HG03175 (cell line): ENCODE measurements around the gene PSMC3IP.

Source experiments
- ATAC-seq: cut with Tn5 transposase; IDR thresholded peaks from one replicate; pipeline ENCODE4 v1.9.1; 2021; ENCODE audit warnings: mild to moderate bottlenecking, moderate library complexity; ENCODE audit not compliant: unreplicated experiment

Gene PSMC3IP

DNA sequence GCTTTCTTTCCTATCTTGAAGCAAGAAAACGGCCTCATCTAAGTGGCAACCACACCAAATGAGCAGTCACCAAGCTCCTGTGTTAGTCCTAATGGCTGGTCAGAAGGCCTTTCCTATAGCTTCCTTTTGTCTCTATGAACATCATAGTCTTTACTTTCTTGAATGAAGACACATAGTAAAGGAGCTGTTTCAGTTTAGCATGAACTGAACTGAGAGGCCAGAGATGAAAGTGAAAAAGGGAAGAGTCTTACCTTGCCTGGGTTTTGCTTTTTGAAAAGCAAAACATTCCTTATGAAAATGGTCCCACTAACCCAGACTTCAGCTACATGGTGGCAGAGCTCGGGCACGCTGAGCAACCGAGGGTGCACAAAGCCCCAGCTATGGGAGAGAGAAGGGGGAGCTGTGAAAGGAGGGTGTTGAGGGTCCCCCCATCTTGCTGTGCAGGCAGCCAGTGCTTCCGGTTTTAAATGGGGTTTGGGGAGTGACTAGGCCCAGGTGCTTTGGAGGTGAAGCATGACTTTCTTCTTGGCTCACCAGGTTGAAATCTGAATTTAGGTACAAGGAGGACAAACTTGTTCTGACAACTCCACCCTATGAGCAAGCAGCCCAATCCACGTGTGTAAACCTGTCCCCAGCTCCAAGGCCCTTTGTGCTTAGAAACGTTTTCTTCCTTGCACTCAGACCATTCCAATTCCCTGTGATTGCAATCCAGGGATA lies 9.1 kb upstream of the PSMC3IP start:
- no peak for ATAC-seq

DNA sequence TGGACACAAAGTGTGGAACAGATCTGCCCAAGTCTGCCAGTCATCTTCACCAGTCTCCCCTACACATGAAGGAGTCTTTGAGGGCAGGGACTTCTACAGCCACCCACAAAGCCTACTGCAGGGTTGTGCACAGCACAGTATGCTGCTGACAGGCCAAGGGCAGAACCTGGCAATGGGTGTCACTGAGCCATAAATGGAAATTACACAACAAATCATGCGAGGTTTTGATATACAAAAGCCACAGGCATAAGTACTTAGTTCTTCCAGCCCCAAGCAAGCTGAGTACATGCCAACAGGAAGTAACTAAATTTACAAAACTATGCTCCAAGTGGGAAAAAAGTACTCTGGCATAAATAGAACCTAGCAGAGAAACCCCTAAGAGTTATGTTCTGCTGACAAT lies 7.8 kb upstream of the PSMC3IP start:
- ATAC-seq, result no peak

DNA sequence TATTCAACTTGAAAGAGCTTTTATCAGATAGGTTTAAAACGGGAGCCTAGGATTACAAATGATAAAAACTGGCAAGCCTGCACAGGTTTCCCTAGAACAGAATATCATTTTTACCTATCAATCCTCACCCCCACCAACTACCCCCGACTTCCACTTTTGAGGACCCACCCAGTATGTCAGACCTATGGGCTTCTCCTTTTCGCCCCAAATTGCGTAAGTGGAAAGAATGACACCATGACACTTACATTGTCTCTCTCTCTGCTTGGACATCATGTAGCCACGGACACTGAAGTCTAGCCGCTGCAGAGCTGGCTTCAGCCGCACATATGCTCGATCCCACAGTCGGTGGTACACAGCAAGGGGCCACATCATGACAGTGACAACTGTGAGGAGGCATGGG lies 7.4 kb upstream of the PSMC3IP start:
- ATAC-seq, result no peak

DNA sequence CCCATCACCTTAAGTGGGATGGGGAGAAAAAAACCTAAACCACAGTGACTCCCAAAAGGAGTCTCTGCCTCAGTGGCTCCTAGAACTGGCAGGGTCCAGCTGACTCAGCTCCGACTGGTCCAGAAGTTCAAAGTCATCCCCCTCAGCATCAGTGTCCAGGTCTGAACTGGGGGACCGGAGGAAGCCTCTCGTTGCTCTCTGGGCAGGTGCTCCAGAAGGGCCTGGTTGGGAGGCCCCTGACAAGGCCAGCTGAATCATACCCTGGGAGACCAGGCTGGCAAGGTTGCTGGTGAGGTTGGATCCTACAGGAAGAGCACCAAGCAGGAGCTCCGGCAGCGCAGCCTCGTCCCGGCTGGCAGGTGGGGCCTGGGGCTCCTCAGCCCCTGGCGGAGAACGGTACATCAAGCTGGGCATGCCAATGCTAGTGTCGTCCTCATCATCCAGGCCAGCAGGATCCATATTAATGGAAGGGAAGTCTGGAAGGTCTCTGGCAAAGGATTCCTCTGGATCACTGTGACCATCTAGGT lies 4.3 kb upstream of the PSMC3IP start:
- ATAC-seq, result no peak

DNA sequence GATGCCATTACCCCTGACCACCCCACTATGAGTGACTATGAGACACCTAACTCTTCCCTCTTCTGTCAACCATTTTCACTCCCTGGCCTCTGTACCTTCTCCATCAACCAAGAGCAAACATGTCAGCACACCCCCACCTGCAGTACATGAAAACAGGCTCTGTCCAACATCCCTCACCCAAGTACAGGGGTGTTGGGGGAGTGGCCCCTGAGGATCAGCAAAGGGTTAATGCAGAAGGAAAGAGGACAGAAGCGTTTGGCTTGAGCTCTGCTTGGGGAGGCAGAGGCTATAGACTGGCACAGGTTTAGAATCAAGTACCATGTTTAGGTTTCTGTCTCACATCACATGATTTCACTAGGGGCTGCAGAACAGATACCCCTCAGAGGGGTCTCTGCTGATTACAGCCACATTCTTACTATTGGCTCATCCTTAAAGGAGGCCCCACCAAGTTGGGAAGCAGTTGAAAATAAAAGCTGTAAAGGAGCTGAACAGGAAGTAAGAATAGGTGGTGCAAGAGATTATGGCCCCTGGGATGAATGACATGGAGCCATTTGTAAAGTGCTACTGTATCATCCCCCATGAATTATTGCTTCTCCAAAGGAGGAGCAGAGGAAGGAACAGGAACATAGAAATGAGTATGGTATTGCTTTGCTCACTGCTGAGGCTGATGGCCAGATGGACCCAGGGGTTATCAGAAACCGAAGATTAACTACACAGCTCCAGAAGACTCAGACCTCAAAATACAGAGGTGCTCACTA lies 2.4 kb upstream of the PSMC3IP start:
- no peak for ATAC-seq

DNA sequence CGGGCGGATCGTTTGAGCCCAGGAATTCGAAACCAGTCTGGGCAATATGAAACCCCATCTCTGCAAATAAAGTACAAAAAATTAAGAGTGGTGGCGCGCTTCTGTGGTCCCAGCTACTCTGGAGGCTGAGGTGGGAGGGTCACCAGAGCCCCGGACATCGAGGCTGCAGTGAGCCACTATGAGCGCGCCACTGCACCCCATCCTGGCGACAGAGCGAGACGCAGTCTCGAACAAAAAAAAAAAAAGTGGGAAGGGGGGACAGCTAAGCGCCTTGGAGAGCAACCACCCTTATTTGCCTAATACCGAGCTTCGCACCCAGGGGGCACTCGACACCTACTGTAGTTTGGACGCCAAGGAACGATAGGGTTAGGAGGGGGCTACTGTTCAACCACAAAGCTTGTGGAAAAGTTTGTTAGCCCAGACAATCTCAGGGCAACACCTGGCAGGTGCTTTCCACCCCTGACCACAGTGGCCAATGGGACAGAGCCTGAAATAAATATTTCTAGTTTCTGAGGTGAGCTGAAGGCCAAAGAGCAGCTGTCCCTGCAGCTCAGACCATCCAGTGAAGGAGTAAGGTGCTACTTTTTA lies 847 bp upstream of the PSMC3IP start:
- ATAC-seq, result peak; percentile 53

DNA sequence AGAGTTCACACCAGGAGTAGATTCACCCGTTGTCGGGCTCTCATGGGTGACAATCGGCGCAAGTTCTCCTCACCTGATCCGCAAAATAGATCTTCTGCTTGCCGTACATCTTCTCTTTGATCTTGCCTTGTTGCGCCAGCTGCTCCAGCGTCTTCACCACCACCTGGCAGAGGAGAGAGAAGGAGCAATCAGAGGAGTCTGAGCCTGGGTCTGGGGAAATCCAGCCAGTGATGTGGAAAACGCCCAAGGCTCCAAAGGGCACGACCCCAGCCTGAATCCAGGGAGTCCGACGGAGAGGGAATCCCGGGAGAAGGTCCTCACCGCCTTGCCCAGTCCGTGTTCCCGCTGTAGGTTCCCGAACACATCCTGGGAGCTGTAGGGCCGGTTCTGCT lies 393 bp downstream of the PSMC3IP start:
- ATAC-seq, result no peak

DNA sequence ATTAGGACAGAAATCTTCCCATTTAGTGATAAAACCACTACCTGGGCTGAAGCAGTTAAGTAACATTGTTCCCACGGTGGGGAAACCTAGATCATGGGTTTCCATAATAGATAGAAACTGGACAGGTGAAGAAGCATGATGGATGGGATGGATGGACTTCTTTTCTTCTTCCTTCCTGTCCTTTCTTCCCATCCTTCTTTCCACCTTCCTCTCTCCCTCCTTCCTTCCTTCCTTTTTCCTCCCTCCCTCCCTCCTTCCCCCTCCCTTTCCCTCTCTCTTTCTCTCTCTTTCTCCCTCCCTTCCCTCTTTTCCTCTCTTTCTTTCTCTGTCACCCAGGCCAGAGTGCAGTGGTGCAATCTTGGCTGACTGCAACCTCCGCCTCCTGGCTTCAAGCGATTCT lies 3.1 kb downstream of the PSMC3IP start:
- ATAC-seq, result no peak

DNA sequence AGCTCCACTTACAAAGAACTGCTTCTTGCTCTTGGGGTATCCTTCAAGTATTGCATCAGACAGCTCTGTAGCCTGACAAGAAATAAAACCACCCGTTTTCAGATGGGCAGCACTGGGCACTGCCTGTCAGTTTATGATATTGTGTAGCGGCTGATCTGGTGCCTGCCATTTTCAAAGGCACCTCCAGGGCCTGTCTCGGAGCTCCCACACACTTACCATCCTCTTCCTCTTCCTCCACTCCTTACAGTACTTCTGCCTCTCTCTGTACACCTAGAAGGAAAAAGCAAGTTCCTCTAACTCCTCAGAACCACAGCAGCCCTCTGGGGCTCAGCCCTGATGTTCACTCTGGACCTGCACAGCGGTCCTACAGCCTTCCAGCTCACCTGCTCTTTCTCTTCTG lies 4.4 kb downstream of the PSMC3IP start:
- no peak for ATAC-seq

DNA sequence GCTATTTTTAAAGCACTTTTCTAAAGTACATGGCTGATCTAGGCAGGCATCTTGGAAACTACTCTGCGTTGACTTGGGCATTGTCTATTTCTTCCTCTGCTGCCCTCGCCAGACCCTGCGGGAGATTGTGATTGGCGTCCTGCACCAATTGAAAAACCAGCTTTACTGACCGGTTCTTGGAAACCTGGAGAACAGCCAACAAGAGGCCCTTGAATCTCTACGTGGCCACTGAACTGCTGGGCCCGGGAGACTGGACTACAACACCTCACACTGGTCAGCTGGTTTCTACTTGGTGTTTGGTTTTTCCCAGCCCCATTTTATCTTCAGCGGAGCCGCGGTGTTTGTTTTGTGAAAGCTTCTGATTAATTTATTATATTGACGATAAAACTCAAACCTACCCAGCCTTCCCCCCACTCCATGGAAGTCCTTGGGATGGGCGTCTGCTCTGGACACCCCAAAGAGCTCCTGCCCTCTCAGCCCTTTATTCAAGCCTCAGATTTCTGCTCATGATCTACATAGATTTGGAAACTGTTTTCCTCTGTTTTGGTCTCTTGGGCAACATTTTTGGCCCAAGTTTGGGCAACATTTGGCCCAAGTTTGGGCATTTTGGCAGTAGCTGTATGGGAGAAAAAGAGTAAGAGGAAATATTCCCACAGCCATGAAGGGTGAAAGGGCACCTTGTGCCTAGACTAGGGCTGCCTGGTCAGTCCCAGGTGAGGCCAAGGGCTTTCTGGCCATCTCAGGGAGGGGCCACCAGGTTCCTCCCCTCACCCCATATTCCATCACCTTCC lies 5.9 kb downstream of the PSMC3IP start:
- ATAC-seq, result no peak

DNA sequence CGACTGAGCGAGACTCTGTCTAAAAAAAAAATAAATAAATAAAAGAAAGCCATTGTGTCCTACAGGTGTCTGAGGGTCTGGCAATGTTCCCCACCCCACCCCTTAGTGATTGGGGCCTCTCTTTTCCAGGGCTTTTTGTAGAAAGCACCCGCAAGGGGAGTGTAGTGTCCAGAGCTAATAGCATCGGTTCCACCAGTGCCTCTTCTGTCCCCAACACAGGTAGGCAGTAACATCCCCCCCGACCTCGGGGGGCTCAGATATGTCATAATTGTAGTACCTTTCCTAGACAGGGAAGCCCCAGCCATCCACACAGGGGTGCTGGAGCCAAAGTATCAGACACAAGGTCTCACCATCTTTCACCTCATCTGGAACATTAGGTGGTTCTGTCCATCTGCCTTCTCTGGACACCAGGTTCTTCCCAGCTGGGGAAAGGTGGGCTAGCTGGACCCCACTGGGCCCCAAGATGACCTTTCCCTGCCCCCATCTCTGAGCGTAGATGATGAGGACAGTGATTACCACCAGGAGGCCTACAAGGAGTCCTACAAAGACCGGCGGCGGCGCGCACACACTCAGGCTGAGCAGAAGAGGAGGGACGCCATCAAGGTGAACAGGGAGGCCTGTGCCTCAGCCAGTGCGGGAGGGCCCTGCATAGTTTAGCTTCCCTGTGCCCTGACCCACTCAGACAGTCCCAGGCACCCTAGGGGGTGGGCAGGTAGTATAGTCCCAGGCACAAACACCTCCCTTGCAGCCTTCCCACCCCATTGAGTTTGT lies 9.0 kb downstream of the PSMC3IP start:
- no peak for ATAC-seq

DNA sequence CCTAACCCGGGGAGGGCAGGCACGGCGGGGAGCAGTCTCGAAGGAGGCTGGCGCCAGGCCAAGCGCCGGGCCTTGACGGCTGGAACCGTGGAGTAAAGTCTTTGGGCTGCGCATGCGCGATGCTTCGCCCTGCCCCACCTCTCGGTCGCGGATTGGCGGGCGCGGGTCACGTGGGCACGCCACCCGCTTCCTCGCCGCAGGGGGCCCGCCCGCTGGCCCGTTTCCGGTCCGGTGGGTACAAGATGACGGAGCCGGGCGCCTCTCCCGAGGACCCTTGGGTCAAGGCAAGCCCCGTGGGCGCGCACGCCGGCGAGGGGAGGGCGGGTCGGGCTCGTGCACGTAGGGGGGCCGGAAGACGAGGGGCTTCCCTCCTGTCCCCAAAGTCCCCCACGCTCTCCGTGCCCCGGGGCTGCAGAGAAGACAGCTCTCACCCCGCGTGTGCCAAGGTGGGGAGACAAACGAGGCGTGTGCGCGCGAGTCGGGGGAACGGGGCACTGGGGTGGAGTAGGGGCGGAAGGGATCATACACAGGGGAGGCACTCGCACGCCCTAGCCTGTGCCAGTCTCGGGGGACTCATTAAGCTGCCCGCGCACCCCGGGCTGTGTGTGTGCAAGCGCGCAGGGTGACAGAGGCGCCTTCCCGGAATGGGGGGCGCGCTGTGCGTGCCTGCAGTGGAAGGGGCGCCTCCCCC lies 10.5 kb downstream of the PSMC3IP start, which contains the start of gene MLX:
TSS of gene MLX (plus strand) at position 218 of the 691 bp plus-strand sequence. CDS start at position 243, 25 bp downstream.
- peak; percentile 64 for ATAC-seq

DNA sequence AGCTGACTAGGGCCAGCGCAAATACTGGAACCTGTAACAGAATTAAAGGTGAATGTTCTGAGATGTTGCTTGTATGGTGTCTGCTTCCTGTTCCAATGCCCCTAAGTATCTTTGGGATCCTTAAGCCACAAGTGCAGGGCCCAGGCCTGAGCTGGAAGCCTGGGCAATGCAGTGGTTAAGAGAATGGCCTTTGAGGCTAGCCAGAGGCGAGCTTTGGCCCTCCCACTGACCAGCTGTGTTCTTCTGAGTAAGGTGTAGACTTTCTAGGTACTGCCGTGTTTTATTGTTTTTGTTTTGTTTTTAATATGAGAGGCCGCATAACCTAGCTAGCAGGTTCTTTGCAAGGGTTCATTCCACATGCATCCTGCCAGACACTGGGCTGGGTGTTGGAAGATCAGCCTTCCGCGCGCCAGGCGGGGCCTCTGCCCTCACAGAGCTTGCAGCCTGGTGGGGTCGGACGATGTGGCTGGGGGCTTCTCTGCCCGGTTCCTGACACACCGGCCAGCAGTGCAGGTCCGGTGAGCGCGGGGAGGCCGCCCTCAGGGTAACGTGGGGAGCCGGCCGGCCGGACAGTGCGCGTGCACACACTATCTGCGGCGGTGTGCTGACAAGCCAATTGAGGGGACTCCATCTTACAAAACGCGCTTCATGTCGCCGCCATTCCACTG lies 11.2 kb downstream of the PSMC3IP start:
- ATAC-seq, result no peak

DNA sequence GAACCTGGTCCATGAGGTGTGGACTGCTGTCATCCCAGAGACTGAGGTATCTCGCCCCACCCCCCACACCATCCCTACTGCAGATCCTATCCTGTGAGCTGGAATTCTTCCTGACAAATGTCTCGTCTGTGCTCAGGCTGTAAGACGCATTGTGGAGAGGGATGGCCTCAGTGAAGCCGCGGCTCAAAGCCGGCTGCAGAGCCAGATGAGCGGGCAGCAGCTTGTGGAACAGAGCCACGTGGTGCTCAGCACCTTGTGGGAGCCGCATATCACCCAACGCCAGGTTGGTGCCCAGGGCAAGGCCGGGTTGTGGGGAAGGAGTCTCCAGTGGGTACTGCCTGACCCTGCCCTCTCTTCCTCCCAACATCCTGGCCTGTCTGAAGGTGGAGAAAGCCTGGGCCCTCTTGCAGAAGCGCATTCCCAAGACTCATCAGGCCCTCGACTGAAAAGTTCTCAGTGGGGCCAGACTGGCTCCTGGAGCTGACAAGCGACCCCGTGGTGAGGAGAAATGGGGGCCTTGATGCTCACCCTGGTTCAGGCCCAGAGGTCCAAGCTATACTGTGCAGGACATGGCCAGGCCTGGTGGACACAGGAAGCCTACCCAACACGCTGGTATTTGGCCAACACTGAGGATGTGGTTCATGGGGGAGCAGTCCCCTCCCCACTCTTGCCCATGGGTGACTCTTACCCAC lies 11.9 kb downstream of the PSMC3IP start:
- ATAC-seq, result no peak

DNA sequence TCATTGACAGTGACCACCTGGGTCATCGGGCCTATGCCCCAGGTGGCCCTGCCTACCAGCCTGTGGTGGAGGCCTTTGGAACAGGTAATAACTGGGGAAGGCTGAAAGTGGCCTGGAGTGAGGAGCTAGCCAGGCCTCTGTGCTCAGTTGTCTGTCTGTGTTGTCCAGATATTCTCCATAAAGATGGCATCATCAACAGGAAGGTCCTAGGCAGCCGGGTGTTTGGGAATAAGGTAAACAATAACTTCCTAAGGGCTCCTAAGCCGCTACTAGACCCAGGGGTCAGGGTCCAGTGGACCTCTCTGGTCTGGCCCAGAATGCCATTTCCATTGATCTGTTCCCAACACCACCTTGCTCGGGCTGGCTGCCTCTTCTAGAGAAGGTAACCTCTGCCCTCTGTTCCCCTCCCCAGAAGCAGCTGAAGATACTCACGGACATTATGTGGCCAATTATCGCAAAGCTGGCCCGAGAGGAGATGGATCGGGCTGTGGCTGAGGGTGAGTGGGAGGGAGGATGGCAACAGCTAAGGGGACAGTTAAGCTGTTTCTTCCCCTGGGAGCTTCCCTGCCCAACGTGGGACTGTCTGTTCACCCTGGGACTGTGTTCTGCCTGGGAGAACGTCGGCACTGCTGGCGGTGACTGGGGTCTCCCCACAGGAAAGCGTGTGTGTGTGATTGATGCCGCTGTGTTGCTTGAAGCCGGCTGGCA lies 12.6 kb downstream of the PSMC3IP start:
- ATAC-seq, result no peak

DNA sequence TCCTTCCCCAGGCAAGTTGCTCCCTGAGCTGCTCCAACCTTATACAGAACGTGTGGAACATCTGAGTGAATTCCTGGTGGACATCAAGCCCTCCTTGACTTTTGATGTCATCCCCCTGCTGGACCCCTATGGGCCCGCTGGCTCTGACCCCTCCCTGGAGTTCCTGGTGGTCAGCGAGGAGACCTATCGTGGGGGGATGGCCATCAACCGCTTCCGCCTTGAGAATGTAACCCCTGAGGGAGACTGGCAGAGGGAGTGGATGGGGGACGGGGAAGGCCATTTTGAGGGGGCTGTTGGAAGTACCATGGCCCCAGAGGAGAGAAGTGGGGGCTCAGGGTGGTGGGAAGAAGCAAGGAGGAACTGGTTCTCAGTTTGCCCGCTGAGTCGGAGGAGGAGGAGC lies 13.6 kb downstream of the PSMC3IP start:
- no peak for ATAC-seq

DNA sequence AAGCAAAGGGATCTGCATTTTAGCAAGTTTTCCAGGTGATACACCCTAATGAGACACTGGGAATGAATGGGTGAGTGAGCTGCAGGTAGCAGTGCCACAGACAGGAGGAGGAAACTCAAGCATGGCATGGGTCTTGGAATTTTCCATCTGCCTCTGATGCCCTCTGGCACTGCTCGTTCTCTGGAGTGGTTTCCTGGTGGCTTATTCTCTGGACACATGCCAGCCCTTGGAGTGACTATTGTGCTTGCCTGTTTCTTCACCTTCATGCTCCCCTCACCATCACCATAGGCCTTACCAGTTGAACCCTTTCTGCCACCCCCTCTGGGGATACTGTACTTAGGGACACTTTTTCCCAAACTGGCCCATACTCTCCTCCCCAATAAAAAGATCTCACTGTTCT lies 14.0 kb downstream of the PSMC3IP start:
- no peak for ATAC-seq

DNA sequence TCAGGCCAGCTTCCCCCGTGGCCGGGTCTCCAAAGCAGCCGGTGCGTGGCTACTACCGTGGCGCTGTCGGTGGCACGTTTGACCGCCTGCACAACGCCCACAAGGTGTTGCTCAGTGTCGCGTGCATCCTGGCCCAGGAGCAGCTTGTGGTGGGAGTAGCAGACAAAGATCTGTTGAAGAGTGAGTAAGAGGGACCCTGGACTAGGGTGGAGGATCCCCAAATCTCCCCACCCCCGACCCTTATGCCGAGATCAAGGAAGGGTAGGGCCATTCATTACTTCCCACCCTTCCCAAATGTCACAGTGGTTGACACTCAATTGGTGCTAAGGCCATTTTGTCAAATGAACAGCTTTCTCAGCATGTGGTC lies 14.4 kb downstream of the PSMC3IP start:
- no peak for ATAC-seq
